ENCODE measurements around the gene TYRP1.

Gene TYRP1

DNA sequence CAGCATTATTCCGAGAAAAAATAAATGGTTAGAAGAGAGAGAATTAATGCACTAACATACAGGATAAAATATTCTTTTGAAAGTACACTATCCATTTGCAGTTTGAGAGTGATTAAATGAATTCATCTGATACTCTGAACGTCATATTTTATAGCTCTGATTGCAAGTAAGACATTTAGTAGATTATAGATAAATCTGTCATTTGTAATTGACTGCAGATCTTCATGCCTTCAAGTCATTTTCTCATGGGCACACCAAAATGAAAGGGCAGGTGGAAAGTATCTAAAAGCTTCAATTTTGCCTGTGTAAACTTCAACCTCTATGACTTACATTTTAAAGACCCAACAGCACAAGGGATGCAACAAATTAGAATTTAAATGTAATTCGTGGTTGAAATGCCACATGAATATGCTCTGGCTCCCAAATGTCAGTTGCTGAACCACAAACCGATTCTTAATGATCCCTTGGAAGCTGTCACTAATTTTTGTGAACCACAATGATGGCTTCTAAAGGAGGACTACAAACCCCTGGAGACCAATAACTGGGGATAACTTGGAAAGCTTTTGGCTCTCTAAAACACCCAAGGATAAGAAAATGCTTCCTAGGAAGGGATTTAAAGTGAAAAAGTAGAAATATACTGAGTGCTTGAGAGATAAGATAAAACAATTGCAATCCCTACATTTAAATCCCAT, 3.9 kb downstream of the TYRP1 start:
- DNase-seq (ENCODE audit: low read depth) = no peak

DNA sequence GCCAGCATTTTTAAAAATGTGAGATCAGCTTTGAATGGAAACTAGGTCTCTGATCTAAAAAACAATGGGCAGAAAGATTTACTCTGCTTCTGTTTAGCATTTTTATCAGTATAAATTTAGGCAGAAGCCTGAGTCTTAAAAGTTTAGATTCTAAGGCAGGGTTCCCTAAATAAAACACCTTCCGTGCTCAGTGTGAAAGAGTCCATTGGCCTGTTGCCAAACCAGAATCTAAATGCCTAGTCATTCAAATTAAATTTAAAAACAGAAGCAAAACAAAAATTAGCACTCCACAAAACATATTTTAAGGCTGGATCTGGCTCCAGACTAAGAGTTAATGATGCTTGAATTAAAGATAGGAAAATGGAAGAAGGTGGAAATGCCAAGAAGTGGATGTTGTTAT, 4.5 kb downstream of the TYRP1 start:
- no peak for DNase-seq (ENCODE audit: low read depth)

DNA sequence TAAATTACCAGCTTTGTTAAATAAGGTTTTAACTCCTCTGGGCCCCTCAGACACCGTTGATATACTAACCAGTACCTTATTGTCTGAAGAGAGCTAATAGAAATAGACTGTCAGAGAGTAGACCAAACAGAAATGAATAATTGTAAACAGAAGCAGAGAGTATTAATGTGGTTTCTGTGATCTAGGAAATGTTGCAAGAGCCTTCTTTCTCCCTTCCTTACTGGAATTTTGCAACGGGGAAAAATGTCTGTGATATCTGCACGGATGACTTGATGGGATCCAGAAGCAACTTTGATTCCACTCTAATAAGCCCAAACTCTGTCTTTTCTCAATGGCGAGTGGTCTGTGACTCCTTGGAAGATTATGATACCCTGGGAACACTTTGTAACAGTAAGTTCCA, 5.1 kb downstream of the TYRP1 start:
- DNase-seq (ENCODE audit: low read depth) = no peak

DNA sequence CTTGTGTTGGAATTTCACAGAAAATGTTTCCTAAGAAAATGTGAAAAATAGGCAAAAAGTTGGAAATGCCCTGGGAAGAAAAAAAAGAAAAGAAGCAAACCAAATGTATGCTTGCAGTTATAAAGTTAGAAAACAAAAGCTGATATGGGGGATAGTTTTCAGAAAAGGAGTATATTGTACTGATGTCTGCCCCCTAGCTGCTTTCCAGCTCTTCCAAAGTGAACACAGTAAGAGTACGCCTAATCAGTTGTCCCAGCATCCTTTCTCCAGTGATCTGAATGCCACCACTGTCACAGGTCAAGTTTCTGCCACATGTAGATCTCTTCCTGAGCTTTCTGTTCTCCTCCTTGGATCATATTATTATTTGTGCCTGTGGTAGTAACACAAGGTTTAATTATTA, 5.8 kb downstream of the TYRP1 start:
- no peak for DNase-seq (ENCODE audit: low read depth)

DNA sequence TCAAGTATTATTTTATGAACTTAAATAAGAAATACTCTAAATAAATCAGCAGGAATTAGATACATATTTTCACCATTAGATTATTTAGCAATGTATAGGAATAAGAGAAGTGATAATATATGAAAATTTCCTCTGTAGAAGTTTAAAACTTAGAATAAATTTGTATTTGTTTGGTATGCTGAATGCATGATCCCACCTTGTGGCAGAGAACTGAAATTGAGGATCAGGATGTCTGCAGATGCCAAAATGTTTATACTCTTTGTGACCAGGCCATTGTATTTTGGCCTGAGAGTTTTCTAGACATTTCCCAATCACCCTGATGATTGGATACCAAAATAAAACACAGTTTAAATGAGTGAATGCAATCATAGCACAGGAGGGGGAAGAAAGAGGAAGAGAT, 6.3 kb downstream of the TYRP1 start:
- no peak for DNase-seq (ENCODE audit: low read depth)

DNA sequence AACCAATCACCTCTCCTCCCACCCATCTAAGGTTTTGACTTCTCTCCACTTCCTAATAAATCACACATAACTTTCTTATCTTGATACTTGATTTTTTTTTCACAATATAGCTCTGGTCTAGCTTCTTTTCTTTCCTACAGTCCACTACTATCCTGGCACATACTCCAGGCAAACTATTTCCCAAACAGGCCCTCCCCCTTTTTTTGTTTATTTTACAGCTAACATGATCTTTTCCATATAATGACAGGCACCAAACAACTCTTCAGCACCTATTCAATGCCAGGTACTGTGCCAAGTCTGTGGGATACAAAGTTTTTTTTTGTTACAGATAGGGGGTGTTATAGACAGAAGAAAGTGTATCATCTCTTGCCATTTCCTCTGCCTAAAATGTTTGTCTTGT, 7.9 kb downstream of the TYRP1 start:
- DNase-seq (ENCODE audit: low read depth) = no peak

DNA sequence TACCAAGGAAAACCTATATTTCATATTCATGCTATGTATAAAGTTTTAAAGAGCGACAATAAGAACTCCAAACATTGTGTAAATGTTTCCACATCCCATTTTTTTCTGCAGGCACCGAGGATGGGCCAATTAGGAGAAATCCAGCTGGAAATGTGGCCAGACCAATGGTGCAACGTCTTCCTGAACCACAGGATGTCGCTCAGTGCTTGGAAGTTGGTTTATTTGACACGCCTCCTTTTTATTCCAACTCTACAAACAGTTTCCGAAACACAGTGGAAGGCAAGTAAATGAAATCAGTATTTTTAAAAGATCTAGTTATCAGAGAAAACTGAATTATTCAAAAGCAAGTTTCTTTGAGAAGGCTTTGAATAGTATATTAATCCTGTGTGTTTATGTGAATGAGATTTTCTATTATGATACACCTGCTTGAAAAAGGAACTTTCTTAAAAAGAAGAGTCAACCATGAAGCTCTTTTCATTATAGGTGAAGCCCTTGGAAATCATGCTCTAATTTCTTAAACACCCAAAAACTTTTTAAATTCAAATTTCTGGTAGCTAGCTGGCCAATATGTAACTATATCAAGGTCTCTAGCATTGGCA, 9.1 kb downstream of the TYRP1 start:
- no peak for DNase-seq (ENCODE audit: low read depth)

DNA sequence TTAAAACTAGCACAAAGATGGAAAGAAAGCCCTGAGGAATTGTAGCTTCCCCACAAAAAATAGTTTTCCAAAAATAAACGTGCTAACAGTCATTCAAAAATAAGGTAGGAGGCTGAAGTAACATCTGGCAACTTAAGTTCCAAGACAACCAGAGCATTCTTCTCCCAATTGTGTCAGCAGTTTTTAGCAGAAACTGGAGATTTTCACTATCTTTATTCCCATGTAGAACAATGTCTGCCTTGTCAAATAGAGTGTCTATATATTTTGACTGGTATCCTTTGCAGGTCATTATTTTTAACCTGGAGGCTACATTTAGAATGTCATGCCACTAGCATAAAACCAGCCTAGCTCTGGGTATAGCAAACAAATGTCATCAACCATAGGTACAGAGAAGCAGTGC, 10.8 kb downstream of the TYRP1 start:
- DNase-seq (ENCODE audit: low read depth) = no peak

DNA sequence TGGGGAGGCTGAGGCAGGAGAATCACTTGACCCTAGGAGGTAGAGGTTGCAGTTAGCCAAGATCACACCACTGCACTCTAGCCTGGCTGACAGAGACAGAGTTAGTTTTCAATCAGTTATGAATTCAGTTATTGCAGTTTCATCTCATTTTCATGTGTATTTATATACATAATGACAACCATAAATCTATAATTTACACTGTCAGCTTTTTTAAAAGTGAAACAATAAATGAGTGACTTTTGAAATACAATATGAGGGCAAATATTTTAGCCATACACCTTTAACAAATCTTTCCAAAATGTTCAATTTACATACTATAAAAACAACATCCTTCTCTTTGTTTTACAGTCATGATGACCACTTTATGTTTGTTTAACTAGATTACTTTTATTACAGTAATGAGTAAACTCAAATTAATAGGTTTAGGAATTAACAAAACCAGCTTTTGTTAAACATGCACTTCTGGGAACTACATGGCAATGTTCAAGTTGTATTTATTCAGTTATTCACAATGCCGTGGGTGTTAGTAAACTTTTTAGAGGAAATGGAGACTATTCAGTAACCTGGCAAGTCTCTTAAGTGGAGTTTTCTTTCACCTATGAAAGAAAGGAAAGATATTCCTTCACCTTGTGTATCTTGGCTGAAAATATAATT, 12.7 kb downstream of the TYRP1 start:
- DNase-seq (ENCODE audit: low read depth) = no peak

DNA sequence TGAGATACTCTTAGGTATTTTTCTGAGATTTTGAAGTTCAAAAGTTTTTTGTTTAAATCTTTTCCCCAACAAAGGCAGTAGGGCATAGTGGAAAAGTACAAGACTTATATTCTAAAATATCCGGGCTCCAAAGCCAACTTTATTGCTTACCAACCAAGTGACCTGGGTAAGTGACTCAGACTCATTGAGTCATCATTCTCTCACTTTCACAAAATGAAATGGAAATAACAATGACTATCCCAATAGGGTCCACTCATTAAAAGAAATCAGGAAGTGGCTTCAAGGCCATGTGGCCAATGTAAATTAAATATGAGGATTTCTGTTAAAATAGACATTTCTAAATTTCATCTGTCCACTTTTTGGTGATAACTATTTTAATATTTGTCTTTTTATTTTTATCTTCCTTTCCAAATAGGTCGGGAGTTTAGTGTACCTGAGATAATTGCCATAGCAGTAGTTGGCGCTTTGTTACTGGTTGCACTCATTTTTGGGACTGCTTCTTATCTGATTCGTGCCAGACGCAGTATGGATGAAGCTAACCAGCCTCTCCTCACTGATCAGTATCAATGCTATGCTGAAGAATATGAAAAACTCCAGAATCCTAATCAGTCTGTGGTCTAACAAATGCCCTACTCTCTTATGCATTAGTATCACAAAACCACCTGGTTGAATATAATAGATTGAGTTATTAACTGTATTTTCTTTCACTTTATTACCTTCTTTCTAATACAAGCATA, 15.5 kb downstream of the TYRP1 start:
- DNase-seq (ENCODE audit: low read depth) = no peak

DNA sequence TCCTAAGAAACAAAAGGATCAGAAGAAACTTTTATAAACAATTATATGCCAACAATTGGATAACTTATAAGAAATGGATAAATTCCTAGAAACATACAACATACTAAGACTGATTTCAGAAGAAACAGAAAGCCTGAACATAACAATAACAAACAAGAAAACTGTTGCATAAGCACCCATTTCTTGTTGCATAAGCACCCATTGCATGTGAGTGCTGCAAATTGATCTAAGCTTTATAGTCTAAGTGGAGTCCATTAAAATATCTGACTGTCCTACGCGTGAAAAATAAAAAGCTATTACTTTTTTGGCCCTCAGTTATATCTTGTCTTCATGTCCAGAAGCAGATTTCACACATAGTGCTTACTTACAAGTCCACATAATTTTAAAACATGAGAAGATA, 19.3 kb downstream of the TYRP1 start:
- DNase-seq (ENCODE audit: low read depth) = no peak

DNA sequence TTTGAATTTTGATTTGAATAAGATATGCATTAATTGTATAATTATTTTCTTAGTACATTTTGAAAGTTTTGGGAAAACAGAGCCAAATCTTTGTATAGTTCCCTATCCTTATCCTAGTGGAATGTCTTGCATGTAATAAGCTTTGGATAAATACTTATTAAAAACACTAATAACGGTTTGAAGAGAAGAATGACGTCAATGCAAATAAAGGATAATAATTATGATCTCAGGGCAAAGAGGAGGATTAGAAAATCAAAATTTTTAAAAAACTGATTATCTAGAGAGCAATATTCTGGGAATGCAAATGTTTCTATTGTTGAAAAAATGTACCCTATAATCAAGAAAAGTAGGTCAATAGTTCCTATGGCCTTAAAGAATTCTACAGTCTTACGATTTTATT, 22.1 kb downstream of the TYRP1 start:
- DNase-seq (ENCODE audit: low read depth) = no peak

DNA sequence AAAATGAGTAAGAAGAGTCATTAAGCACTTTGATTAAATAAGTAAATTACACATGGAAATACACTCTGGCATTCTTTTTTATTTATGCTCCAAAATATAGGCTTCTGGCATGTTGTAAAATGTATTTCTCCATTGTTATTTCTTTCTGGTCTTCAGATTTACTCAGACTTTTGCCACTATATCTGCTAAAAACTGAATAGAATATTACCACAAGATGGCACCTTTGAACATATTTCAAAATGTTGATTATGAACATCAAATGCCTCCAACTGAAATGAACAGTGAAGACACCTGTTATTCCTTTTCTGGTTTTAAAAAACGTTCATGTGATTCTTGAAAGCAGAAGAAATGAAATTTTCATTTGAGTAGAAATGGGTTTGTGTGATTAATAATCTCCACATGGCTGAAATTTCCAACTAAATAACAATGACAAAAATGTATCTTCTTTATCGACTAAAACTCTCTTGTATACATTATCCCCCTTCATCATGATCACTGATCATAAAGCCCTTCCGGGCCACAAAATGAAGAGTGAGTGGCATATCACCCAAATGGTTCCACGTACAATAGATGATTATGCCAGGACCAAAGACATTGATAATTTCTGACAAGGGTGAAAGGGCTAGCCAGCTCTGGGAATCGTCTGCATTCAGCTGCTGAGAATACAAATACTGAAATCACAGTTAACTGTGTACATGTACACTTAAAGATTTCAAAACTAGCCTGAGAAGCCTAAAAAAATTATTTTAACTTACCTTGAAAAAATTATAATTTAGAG, 23.8 kb downstream of the TYRP1 start:
- DNase-seq (ENCODE audit: low read depth) = no peak

DNA sequence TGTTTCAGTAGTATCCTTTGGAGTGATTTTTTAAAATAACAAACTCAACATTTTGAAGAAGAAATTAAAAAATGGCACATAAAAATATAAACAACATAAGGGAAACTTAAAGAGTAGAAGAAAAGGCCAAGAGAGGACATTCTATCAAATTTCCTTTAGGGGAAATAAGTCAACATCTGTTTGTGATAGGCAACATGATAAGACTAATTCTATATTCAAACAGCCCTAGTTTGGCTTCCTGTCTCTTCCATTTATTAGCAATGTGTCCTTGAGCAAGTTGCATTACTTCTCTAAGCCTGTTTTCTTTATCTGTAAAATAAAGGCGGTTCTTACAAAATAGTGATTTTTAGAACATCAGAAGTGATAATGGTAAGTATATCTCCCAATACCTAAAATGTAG, 24.7 kb downstream of the TYRP1 start:
- no peak for DNase-seq (ENCODE audit: low read depth)

DNA sequence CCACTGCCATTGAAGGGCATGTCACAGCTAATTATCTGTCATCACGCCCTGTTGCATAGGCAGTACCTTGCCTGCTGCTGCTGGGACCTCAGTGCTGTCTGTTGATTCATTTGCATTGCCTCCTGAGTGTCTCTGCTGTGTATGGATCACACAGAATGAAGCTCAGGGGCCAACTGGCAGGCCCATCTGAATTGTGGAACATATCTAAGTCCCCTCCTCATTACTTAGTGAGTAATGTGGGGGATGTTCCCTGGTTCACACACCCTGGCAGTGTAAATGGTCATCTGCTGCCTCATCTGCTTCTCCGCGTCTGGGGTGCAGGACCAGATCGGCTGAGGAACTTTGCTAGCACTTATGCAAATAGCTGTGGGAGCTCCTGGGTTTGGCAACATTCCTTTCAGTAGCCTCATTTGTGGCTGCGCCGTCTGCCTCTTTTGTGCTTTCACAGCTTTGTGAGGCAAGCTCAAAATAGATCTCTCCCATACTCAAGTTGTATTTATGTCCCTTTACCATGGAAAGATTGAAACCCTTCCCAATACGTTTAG, 25.4 kb downstream of the TYRP1 start:
- no peak for DNase-seq (ENCODE audit: low read depth)

DNA sequence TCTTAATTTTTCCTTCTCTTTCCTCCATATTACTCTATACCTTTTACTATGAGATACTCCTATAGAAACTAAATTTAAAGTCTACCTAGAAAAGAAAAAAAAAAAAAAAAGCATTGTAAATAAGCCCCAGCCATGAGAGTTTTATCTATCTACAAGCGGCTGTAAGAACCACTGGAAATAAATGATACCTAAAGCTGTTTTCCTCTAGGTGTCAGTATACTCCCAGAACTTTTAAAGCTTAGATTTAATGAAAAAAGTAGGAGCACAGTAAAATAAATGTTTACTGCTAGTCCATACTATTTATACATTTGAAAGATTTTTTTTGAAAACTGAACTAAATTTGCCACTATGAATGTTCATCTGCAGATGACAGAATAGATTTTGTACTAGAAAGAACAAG, 26.2 kb downstream of the TYRP1 start:
- DNase-seq (ENCODE audit: low read depth) = no peak

DNA sequence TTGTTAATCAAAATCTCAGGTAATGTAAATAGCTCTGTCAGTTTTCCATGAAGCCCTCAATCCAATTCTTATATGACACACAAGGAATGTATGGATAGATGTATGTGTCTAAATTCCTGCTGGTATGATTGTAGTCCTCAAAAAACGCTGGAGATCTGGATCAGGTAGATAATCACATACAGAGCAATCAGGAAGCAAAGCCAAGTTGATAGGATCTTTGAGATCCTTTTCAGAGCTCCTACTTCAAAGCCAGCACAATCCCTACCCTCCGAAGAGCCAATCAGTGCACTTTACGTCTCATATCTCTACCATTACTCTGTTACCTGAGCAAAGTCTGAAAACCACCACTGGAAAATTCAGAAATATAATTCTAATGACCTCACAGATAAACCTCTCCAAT, 27.4 kb downstream of the TYRP1 start:
- no peak for DNase-seq (ENCODE audit: low read depth)

DNA sequence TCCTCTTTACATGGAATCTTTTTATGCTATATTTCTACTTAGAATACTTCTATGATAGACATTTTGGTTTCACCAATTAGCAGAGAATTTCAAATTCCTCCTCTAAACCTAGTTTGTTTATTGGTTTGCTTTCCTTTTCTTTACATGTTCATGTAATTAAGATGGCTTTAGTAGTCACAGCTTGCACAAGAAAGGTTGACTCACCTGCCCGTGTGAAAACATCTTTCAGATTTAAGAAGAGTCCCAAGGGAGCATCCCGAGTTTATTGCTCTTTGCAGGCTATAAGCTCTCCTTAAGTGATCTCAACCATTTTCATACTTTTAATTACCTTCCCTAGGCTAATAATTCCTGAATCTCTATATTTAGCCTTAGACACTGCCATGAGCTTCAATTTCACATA, 28.9 kb downstream of the TYRP1 start:
- no peak for DNase-seq (ENCODE audit: low read depth)

DNA sequence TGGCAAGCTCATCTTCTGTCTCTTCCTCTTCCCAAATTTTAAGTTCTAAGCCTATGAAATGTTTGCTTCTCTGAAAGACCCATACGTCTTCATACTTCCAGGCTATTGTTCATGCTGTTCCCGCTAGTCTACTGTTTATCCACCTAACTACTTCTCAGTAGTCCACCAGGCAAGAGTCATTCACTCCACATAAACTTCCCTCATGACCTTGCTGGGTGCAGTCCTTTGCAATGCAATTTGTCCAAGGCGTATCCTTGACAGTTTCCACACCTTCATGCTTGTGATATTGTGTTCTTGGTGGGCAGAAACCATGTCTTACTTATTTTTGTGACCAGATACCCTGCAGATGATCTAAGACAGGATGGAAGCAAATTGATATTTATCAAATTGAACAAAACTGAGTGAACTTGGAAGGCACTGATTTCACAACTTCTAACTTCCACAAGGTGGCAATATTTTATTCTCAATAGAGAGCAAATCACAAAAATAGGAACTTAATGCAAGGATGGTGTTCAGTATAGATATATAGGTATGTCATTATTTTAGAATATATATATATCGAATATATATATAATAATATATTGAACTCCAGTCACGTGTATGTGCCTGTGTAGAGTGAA, 30.3 kb downstream of the TYRP1 start:
- no peak for DNase-seq (ENCODE audit: low read depth)

DNA sequence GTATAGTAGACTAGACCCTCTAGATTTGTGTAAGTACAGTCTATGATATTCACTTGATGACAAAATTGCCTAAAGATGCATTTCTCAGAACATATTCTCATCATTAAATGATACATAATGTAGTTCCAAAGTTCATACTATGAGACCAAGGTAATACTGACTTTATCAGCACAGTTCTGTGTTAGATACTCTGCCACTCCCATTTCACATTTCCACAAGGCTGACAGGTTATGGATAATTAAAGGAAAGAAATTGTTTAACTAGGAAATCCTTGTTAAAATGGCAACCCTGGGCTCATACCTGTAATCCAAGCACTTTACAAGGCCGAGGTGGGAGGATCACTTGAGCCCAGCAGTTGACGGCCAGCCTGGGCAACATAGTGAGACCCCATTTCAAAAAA, 33.6 kb downstream of the TYRP1 start:
- no peak for DNase-seq (ENCODE audit: low read depth)

DNA sequence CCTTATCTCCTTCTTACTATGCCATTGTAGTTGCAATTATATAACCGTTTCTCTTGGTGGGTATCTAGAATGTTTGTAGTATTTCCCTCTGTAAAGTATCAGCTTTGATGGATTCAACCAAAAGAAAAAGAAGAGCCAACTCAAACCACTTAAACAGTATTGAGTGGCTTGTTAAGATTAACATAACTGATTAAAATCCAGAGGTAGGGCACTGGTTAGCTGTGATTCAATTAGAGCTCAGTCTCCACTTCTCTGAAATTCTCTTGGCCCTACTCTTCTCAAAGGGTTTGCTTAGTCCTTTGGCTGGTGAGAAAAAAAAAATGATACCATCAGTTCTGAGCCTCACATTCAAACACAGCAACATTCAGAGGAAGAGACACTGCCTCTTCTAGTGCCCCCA, 37.0 kb downstream of the TYRP1 start:
- DNase-seq (ENCODE audit: low read depth) = no peak

DNA sequence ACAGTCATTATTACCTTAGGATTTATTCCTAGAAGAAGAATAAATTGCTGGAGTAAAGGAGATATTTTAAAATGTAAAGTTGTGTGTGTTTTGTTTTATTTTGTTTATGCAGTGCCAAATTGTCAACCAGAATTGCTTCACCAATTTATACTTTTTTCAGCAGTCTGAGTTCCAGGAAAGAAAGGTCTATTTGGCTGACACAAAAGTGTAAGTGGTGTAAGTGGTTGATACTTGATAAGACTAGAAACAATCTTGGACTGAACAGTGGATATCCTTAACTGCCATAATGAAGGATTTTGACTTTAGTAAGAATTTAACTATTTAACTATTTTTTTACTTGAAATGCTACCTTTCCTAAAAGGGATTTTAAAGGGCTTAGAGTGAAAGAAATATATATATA, 37.7 kb downstream of the TYRP1 start:
- no peak for DNase-seq (ENCODE audit: low read depth)
